Endothelial cell of umbilical vein (primary cell): Measurements from ENCODE around the gene CDKL4. TPM values are rescaled to one million over a fixed set of nuclear protein-coding genes. Genes with fewer than 3 reads are reported as not detected.

Experiments
- BruUV-seq: library from RNA; stranded (reverse); fragments of 400-500 nt; replicated peaks from 2 replicates; lab custom pipeline; 2021; lab: Mats Ljungman, UMichigan
- CTCF ChIA-PET: fragments of 300-600, 350-600 bp; sonication (Branson Sonifier 250); formaldehyde crosslinking; loops from one replicate; lab custom pipeline; 2021; ENCODE audit warnings: antibody characterized with exemption, inconsistent platforms; lab: Charles Lee
- POLR2A ChIA-PET: fragments of 300-600, 350-600 bp; sonication (Branson Sonifier 250); formaldehyde crosslinking; loops from one replicate; lab custom pipeline; 2021; ENCODE audit warnings: antibody characterized with exemption, inconsistent platforms; lab: Charles Lee
- DNase-seq: peaks from one replicate; pipeline ENCODE4 v3.0.0-alpha.2; 2011; ENCODE audit warnings: low read depth, low spot score
- FAIRE-seq: peaks from 2 replicates; lab custom pipeline; 2011; peaks lifted over from hg19 to GRCh38; lab: Jason Lieb, UNC
- H2AFZ ChIP-seq: 2 replicates; pipeline ENCODE4 v1.6.0; 2012; ENCODE audit warnings: low read depth, low read length, control low read depth, inconsistent platforms
- H3K27ac ChIP-seq: 2 replicates; pipeline ENCODE4 v1.5.1; 2011; ENCODE audit warnings: low read depth, mild to moderate bottlenecking, control low read depth, low read length, moderate library complexity; ENCODE audit not compliant: insufficient read depth
- H3K27me3 ChIP-seq, 2 experiments: 2 replicates each; pipeline versions ENCODE4 v1.6.0 to v1.6.1; 2011; ENCODE audit warnings: low read length in 2 of 2, mixed read lengths in 1 of 2; ENCODE audit not compliant: control insufficient read depth in 2 of 2, insufficient read depth in 2 of 2
- H3K36me3 ChIP-seq, 2 experiments: 2 replicates in 1 of 2; 3 replicates in 1 of 2; pipeline ENCODE4 v1.5.1; 2011; ENCODE audit warnings: low read length in 2 of 2, mild to moderate bottlenecking in 1 of 2, moderate library complexity in 1 of 2; ENCODE audit not compliant: control insufficient read depth in 2 of 2, insufficient read depth in 2 of 2; ENCODE audit errors: extremely low read depth in 1 of 2
- H3K4me1 ChIP-seq: 3 replicates; pipeline ENCODE4 v1.5.1; 2011; ENCODE audit warnings: mild to moderate bottlenecking, low read length; ENCODE audit not compliant: control insufficient read depth, insufficient read depth; ENCODE audit errors: extremely low read depth
- H3K4me2 ChIP-seq: 2 replicates; pipeline ENCODE4 v1.6.1; 2011; ENCODE audit warnings: low read length, control low read depth, mixed read lengths; ENCODE audit not compliant: insufficient read depth
- H3K4me3 ChIP-seq, 3 experiments: fragments of 200-600 bp in 1 of 3; sonication (generic), shearing (Covaris generic) in 1 of 3; replicated peaks in 1 of 3; 2 replicates each; pipeline ENCODE4 v1.5.1; 2011 to 2016; ENCODE audit warnings: control low read depth in 3 of 3, low read length in 3 of 3, mild to moderate bottlenecking in 2 of 3, inconsistent platforms in 1 of 3, low read depth in 1 of 3, moderate library complexity in 1 of 3; ENCODE audit not compliant: insufficient read depth in 1 of 3
- H3K79me2 ChIP-seq: 2 replicates; pipeline ENCODE4 v1.6.0; 2012; ENCODE audit warnings: low read length, inconsistent platforms; ENCODE audit not compliant: control insufficient read depth, insufficient read depth
- H3K9ac ChIP-seq: replicated peaks from 2 replicates; pipeline ENCODE3; 2011; ENCODE audit warnings: low read length, control low read depth; ENCODE audit not compliant: insufficient read depth; ENCODE audit errors: extremely low read depth
- H3K9me1 ChIP-seq: replicated peaks from 3 replicates; pipeline ENCODE4 v1.6.0; 2011; ENCODE audit warnings: mild to moderate bottlenecking, low read length; ENCODE audit not compliant: control insufficient read depth, insufficient read depth; ENCODE audit errors: extremely low read depth
- H3K9me3 ChIP-seq: replicated peaks from 2 replicates; pipeline ENCODE4 v1.5.1; 2012; ENCODE audit warnings: low read length, inconsistent platforms; ENCODE audit not compliant: control insufficient read depth, insufficient read depth
- H4K20me1 ChIP-seq: replicated peaks from 2 replicates; pipeline ENCODE3; 2011; ENCODE audit warnings: mild to moderate bottlenecking, low read length; ENCODE audit not compliant: control insufficient read depth, insufficient read depth; ENCODE audit errors: extremely low read depth
- EZH2 ChIP-seq: IDR thresholded peaks from 2 replicates; pipeline ENCODE4 v1.6.1; 2012; ENCODE audit warnings: borderline replicate concordance, low read depth, mild to moderate bottlenecking, moderate library complexity, low read length, inconsistent platforms; ENCODE audit not compliant: severe bottlenecking
- FOS ChIP-seq: IDR thresholded peaks from 2 replicates; pipeline ENCODE4 v1.6.1; 2011; ENCODE audit warnings: mild to moderate bottlenecking, low read length, moderate library complexity, borderline replicate concordance; ENCODE audit not compliant: insufficient read depth
- dilution Hi-C: fragments of 300-500 bp; cut with MboI; formaldehyde crosslinking; loops from one replicate; pipeline ENCODE4 v1.15.0; 2019; ENCODE audit warnings: low sequenced_read_pairs; ENCODE audit not compliant: extremely low pct_ligation_motif_present
- intact Hi-C: fragments of 100-400 bp; cut with micrococcal nuclease; formaldehyde crosslinking; loops from one replicate; pipeline ENCODE4 v1.10.0; 2022
- polyA plus RNA-seq, 4 experiments: library from polyadenylated mRNA; depleted of rRNA in 3 of 4; stranded (reverse) in 3 of 4; unstranded in 1 of 4; fragments of >200 nt; gene quantifications; 2 replicates each; pipeline versions ENCODE4 v1.2.1 to v1.2.3, GENCODE V29; 2011 to 2012; ENCODE audit warnings: missing spikeins in 1 of 4
- total RNA-seq: library from RNA; stranded (reverse); gene quantifications from 2 replicates; pipeline ENCODE4 v1.2.3, GENCODE V29; 2021
- TF ChIP-seq, protein P1 (sequence below): IDR thresholded peaks from 2 replicates; pipeline ENCODE4 v1.6.1; 2011; ENCODE audit not compliant: insufficient read depth, insufficient read length
- TF ChIP-seq, protein P2 (sequence below), 2 donors: IDR thresholded peaks; 1 replicate in 1 of 2; 2 replicates in 1 of 2; pipeline ENCODE4 v1.5.1; 2011; ENCODE audit warnings: low read length in 2 of 2, mild to moderate bottlenecking in 2 of 2, moderate library complexity in 2 of 2, control low read depth in 1 of 2, inconsistent platforms in 1 of 2, low read depth in 1 of 2; ENCODE audit not compliant: insufficient read depth in 1 of 2; ENCODE audit errors: extremely low read depth in 1 of 2

CDKL4 gene
- total and polyA plus RNA-seq, 2 donors (not counting 3 experiments of a cell fraction or from before 2014, with no cell fraction given): 0.17 to 0.75 TPM

DNA sequence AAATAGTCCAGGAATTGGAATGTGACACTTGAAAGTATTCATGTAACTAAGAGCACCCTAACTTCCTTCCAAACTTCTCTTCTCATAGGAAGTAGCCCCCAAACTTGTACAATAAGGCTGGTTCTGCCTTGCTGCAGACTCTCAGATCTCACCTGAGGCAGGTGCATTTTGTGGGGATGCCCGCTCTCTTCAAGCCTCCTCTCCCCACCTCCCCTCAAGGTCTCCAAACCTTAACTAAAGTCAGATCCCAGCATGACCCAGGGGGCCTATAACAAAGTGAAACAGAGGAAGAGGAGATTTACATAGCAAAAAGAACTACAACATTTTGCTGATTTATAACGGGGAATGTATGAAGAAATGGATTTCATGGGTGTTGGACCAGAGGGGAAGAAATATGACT lies 23.6 kb downstream of the CDKL4 start:
- Histone ChIP-seq H2AFZ (no peak overlapping the region), H3K27ac (no peak overlapping the region), H3K9me1 (no peaks in the 10 kb centered on the region), H3K27me3 (no peaks in the 10 kb centered on the region), H3K4me3 (no peak overlapping the region), H3K4me1 (no peaks in the 10 kb centered on the region), H3K9ac (no peak overlapping the region), H4K20me1 (no peaks in the 10 kb centered on the region), H3K79me2 (no peaks in the 10 kb centered on the region), H3K36me3 (no peaks in the 10 kb centered on the region), H3K9me3 (no peaks in the 10 kb centered on the region), H3K4me2 (no peak overlapping the region)
- TF ChIP-seq, protein P1, sequence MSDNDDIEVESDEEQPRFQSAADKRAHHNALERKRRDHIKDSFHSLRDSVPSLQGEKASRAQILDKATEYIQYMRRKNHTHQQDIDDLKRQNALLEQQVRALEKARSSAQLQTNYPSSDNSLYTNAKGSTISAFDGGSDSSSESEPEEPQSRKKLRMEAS: no peak
- TF ChIP-seq FOS (no peak), EZH2 (no peak)
- dilution Hi-C loops: no loop called here
- no peak for DNase-seq
- CTCF ChIA-PET: interaction anchor here (2.3 kb wide), 1 partner anchor 8 kb away, joined by 7 read pairs; no protein-coding TSS in a partner anchor
- POLR2A ChIA-PET: no interaction called here
- BruUV-seq: no TSS peak
- no peak for FAIRE-seq
- intact Hi-C loops: no loop called here

DNA sequence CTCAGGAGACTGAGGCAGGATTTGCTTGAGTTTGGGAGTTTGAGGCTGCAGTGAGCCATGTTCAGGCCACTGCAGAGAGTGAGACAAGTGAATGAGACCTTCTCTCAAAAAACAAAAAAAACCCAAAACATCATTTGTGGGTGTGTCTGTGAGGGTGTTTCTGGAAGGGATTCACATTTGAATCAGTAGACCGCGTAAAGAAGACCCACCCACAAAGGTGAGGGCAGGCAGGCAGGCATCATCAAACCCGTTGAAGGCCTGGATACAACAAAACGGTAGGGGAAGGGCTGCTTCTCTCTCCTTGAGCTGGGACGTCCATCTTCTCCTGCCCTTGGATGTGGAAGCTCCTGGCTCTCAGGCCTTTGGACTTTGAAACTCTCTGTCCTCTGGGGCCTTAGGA lies 25.4 kb downstream of the CDKL4 start:
- H3K9ac ChIP-seq: no peak overlapping the region
- CTCF ChIA-PET: interaction anchor here (2.3 kb wide), 1 partner anchor 10 kb away, joined by 7 read pairs; no protein-coding TSS in a partner anchor
- no peak overlapping the region for H2AFZ ChIP-seq
- dilution Hi-C loops (no loop called here), intact Hi-C loops (no loop called here)
- POLR2A ChIA-PET: no interaction called here
- no peaks in the 10 kb centered on the region for H3K36me3 ChIP-seq
- no peaks in the 10 kb centered on the region for H4K20me1 ChIP-seq
- no peaks in the 10 kb centered on the region for H3K4me1 ChIP-seq
- H3K27ac ChIP-seq: no peak overlapping the region
- H3K27me3 ChIP-seq: no peaks in the 10 kb centered on the region
- no peak overlapping the region for H3K4me2 ChIP-seq
- FAIRE-seq (no peak), DNase-seq (no peak)
- no TSS peak for BruUV-seq
- TF ChIP-seq, protein P2, sequence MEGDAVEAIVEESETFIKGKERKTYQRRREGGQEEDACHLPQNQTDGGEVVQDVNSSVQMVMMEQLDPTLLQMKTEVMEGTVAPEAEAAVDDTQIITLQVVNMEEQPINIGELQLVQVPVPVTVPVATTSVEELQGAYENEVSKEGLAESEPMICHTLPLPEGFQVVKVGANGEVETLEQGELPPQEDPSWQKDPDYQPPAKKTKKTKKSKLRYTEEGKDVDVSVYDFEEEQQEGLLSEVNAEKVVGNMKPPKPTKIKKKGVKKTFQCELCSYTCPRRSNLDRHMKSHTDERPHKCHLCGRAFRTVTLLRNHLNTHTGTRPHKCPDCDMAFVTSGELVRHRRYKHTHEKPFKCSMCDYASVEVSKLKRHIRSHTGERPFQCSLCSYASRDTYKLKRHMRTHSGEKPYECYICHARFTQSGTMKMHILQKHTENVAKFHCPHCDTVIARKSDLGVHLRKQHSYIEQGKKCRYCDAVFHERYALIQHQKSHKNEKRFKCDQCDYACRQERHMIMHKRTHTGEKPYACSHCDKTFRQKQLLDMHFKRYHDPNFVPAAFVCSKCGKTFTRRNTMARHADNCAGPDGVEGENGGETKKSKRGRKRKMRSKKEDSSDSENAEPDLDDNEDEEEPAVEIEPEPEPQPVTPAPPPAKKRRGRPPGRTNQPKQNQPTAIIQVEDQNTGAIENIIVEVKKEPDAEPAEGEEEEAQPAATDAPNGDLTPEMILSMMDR (IDR thresholded peaks at IDR 0.05; ENCODE audit: extremely low read depth in 1 of 2, insufficient read depth in 1 of 2, low read depth in 1 of 2, low read length in 2 of 2): no peak
- TF ChIP-seq EZH2: no peak
- no peaks in the 10 kb centered on the region for H3K9me1 ChIP-seq
- no peak overlapping the region for H3K4me3 ChIP-seq
- no peaks in the 10 kb centered on the region for H3K79me2 ChIP-seq
- no peaks in the 10 kb centered on the region for H3K9me3 ChIP-seq
